ENCODE results near the gene PLXNA4. TPM values are rescaled to one million over a fixed set of nuclear protein-coding genes. Genes with fewer than 3 reads are reported as not detected.

PLXNA4 gene
- total and polyA plus RNA-seq, 2 experiments from 2014 or later = 0.08 to 0.80 TPM

- TF ChIP-seq ZNF462 (CRISPR knock-in tag; IDR thresholded peaks at IDR 0.05) = no peak
- no peak for TF ChIP-seq ZNF331 (CRISPR knock-in tag; IDR thresholded peaks at IDR 0.05; ENCODE audit: low read depth)
- no peak for TF ChIP-seq REST (IDR thresholded peaks at IDR 0.05; ENCODE audit: unreplicated experiment)
- TF ChIP-seq ZNF114 (CRISPR knock-in tag; IDR thresholded peaks at IDR 0.05) = no peak
These were observed 243.0 kb downstream of the PLXNA4 start (continued) for GRCh38 chr7:132333301-132333700.

- Histone ChIP-seq H3K4me3 (no peak overlapping the region), H3K27me3 (ENCODE audit: insufficient read depth) (no peaks in the 10 kb centered on the region), H4K20me1 (replicated peaks; ENCODE audit: insufficient read depth) (no peaks in the 10 kb centered on the region), H3K4me2 (no peak overlapping the region), H3K4me1 (ENCODE audit: insufficient read depth) (no peaks in the 10 kb centered on the region), H2AFZ (no peak overlapping the region), H3F3A (replicated peaks; ENCODE audit: low read depth) (no peaks in the 10 kb centered on the region), H3K27ac (ENCODE audit: low read depth) (no peak overlapping the region), H3K79me2 (replicated peaks; ENCODE audit: insufficient read depth) (no peaks in the 10 kb centered on the region), H3K36me3 (ENCODE audit: insufficient read depth) (no peaks in the 10 kb centered on the region), H3K9me2 (ENCODE audit: insufficient read depth) (no peaks in the 10 kb centered on the region)
- Mint-ChIP-seq H3K4me1 (peaks cover 2% of the 10 kb centered on the region; the same call in 2 of the 3 replicates), H3K27ac (no peak overlapping the region), H3K27me3 (ENCODE audit: insufficient read depth, low read depth, poor library complexity) (peaks cover 2% of the 10 kb centered on the region), H3K36me3 (ENCODE audit: low read depth) (no peaks in the 10 kb centered on the region), H3K9me3 (no peaks in the 10 kb centered on the region), H3K4me3 (no peak overlapping the region)
- ATAC-seq (no peak), DNase-seq (ENCODE audit: low spot score) (no peak)
- TF ChIP-seq ZNF331 (CRISPR knock-in tag; IDR thresholded peaks at IDR 0.05; ENCODE audit: low read depth) (no peak), CREB1 (CRISPR knock-in tag; IDR thresholded peaks at IDR 0.05; ENCODE audit: low read depth) (no peak), EZH2phosphoT487 (IDR thresholded peaks at IDR 0.05; ENCODE audit: unreplicated experiment) (no peak)
These were observed 247.5 kb downstream of the PLXNA4 start for GRCh38 chr7:132328760-132329159.

Measured in GM23338 (cell line).